ENCODE measurements around the gene STK4.

GRCh38 chr20:44958276-44958675 is 8.0 kb upstream of the STK4 start:
- no peak for TF ChIP-seq EZH2 (IDR thresholded peaks at IDR 0.05; ENCODE audit: borderline replicate concordance, low read depth, low read length, severe bottlenecking)
- TF ChIP-seq, protein P1, sequence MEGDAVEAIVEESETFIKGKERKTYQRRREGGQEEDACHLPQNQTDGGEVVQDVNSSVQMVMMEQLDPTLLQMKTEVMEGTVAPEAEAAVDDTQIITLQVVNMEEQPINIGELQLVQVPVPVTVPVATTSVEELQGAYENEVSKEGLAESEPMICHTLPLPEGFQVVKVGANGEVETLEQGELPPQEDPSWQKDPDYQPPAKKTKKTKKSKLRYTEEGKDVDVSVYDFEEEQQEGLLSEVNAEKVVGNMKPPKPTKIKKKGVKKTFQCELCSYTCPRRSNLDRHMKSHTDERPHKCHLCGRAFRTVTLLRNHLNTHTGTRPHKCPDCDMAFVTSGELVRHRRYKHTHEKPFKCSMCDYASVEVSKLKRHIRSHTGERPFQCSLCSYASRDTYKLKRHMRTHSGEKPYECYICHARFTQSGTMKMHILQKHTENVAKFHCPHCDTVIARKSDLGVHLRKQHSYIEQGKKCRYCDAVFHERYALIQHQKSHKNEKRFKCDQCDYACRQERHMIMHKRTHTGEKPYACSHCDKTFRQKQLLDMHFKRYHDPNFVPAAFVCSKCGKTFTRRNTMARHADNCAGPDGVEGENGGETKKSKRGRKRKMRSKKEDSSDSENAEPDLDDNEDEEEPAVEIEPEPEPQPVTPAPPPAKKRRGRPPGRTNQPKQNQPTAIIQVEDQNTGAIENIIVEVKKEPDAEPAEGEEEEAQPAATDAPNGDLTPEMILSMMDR (IDR thresholded peaks at IDR 0.05; ENCODE audit: extremely low read depth in 1 of 2, insufficient read depth in 1 of 2, low read depth in 1 of 2, low read length in 2 of 2): no peak
- TF ChIP-seq GATA2 (IDR thresholded peaks at IDR 0.05; ENCODE audit: insufficient read depth, insufficient read length, low read depth, low read length): no peak
- TF ChIP-seq POLR2AphosphoS5 (IDR thresholded peaks at IDR 0.05; ENCODE audit: insufficient read depth, low read depth, low read length): no peak
- no peak for TF ChIP-seq JUN (IDR thresholded peaks at IDR 0.05; ENCODE audit: borderline replicate concordance, insufficient read depth, insufficient read length, low read depth)
- TF ChIP-seq, protein P2, sequence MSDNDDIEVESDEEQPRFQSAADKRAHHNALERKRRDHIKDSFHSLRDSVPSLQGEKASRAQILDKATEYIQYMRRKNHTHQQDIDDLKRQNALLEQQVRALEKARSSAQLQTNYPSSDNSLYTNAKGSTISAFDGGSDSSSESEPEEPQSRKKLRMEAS (IDR thresholded peaks at IDR 0.05; ENCODE audit: insufficient read depth, insufficient read length): no peak
- no peak for TF ChIP-seq POLR2A (IDR thresholded peaks at IDR 0.05; ENCODE audit: low read depth, low read length)
- TF ChIP-seq MYC (IDR thresholded peaks at IDR 0.05; ENCODE audit: low read depth, low read length): no peak

Data from endothelial cell of umbilical vein (primary cell).